ENCODE data around the gene PCSK2. TPM values are rescaled to one million over a fixed set of nuclear protein-coding genes. Genes with fewer than 3 reads are reported as not detected.

Gene PCSK2
- polyA plus RNA-seq, 2 of the 4 experiments (the other 2 are of a cell fraction), result 0.01 TPM; not detected in 1

DNA sequence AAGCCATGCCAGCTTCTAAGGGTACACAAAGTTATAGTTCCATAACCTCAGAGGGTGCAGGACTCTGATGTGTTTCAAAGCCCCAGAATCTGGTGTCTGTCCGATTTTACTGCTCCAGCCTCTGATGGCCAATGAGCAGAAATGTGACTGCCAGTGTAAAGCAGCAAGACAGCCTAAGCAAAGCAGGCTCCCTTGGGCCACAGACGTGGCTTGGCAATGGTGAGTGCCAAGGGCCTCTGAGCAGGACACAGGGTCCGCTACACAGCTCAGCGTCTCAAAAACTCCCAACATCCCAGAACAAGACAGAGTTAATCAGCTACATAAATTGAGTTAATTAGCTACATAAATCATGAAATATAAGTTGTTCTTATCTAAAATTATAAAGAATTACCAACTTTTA lies 69.2 kb downstream of the PCSK2 start:
- FAIRE-seq (no peak), DNase-seq (ENCODE audit: low read depth in 1 of 2, low spot score in 1 of 2) (no peak)

DNA sequence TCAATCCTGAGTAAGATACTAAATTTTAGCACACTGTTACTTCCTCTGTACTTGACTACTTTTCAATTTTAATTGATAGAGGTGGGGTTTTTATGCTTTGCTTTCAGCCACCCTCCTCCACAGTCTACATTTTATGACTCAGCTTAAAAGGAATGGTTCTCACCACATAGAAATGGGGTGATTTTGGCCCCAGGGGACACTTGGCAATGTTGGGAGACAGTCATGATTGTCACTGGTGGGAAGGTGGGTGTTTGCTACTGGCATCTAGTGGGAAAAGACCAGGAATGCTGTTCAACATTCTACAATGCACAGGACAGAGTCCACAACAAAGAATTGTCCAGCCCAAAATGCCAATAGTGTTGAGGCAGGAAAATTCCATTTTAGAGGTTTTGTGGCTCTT lies 71.3 kb downstream of the PCSK2 start:
- Histone ChIP-seq H3K4me3 (no peak overlapping the region), H3K4me1 (no peaks in the 10 kb centered on the region), H3K9me3 (no peaks in the 10 kb centered on the region), H3K4me2 (no peak overlapping the region), H3K27ac (no peak overlapping the region)
- POLR2A ChIA-PET, result no interaction called here
- FAIRE-seq, result no peak
- DNase-seq (ENCODE audit: low read depth in 1 of 2, low spot score in 1 of 2), result no peak
- ATAC-seq, result no peak
- CTCF ChIA-PET, result interaction anchor here (1.3 kb wide), 1 partner anchor 9 kb away, joined by 3 read pairs; no protein-coding TSS in a partner anchor
- TF ChIP-seq, protein P1, sequence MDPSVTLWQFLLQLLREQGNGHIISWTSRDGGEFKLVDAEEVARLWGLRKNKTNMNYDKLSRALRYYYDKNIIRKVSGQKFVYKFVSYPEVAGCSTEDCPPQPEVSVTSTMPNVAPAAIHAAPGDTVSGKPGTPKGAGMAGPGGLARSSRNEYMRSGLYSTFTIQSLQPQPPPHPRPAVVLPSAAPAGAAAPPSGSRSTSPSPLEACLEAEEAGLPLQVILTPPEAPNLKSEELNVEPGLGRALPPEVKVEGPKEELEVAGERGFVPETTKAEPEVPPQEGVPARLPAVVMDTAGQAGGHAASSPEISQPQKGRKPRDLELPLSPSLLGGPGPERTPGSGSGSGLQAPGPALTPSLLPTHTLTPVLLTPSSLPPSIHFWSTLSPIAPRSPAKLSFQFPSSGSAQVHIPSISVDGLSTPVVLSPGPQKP (IDR thresholded peaks at IDR 0.05; ENCODE audit: low read depth, low read length), result no peak

More for the DNA sequence above, 69.2 kb downstream of the PCSK2 start:
- CTCF ChIA-PET, result no interaction called here
- Histone ChIP-seq H3K4me3 (no peak overlapping the region), H3K4me2 (no peak overlapping the region), H3K9me3 (no peaks in the 10 kb centered on the region), H3K4me1 (no peaks in the 10 kb centered on the region), H3K27ac (no peak overlapping the region)
- TF ChIP-seq JUN (IDR thresholded peaks at IDR 0.05), result no peak
- TF ChIP-seq, protein P2, sequence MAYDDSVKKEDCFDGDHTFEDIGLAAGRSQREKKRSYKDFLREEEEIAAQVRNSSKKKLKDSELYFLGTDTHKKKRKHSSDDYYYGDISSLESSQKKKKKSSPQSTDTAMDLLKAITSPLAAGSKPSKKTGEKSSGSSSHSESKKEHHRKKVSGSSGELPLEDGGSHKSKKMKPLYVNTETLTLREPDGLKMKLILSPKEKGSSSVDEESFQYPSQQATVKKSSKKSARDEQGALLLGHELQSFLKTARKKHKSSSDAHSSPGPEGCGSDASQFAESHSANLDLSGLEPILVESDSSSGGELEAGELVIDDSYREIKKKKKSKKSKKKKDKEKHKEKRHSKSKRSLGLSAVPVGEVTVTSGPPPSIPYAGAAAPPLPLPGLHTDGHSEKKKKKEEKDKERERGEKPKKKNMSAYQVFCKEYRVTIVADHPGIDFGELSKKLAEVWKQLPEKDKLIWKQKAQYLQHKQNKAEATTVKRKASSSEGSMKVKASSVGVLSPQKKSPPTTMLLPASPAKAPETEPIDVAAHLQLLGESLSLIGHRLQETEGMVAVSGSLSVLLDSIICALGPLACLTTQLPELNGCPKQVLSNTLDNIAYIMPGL (CRISPR knock-in tag; IDR thresholded peaks at IDR 0.05; ENCODE audit: borderline replicate concordance), result no peak
- TF ChIP-seq, protein P1 (IDR thresholded peaks at IDR 0.05; ENCODE audit: low read depth, low read length), result no peak
- TF ChIP-seq, protein P3, sequence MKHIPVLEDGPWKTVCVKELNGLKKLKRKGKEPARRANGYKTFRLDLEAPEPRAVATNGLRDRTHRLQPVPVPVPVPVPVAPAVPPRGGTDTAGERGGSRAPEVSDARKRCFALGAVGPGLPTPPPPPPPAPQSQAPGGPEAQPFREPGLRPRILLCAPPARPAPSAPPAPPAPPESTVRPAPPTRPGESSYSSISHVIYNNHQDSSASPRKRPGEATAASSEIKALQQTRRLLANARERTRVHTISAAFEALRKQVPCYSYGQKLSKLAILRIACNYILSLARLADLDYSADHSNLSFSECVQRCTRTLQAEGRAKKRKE (CRISPR knock-in tag; IDR thresholded peaks at IDR 0.05; ENCODE audit: low read depth), result no peak
- no peak for TF ChIP-seq SMC3 (IDR thresholded peaks at IDR 0.05)
- TF ChIP-seq, protein P4, sequence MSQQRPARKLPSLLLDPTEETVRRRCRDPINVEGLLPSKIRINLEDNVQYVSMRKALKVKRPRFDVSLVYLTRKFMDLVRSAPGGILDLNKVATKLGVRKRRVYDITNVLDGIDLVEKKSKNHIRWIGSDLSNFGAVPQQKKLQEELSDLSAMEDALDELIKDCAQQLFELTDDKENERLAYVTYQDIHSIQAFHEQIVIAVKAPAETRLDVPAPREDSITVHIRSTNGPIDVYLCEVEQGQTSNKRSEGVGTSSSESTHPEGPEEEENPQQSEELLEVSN (IDR thresholded peaks at IDR 0.05; ENCODE audit: borderline replicate concordance, low read depth), result no peak
- TF ChIP-seq RCOR1 (IDR thresholded peaks at IDR 0.05; ENCODE audit: low read depth, low read length), result no peak
- TF ChIP-seq GATA3 (IDR thresholded peaks at IDR 0.05; ENCODE audit: borderline replicate concordance), result no peak
- TF ChIP-seq PHF8 (IDR thresholded peaks at IDR 0.05; ENCODE audit: borderline replicate concordance, low read depth), result no peak
- no peak for TF ChIP-seq MAFK (IDR thresholded peaks at IDR 0.05; ENCODE audit: partially characterized antibody)
- TF ChIP-seq, protein P5, sequence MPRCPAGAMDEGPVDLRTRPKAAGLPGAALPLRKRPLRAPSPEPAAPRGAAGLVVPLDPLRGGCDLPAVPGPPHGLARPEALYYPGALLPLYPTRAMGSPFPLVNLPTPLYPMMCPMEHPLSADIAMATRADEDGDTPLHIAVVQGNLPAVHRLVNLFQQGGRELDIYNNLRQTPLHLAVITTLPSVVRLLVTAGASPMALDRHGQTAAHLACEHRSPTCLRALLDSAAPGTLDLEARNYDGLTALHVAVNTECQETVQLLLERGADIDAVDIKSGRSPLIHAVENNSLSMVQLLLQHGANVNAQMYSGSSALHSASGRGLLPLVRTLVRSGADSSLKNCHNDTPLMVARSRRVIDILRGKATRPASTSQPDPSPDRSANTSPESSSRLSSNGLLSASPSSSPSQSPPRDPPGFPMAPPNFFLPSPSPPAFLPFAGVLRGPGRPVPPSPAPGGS (IDR thresholded peaks at IDR 0.05), result no peak
- no peak for TF ChIP-seq EHMT2 (IDR thresholded peaks at IDR 0.05; ENCODE audit: low read depth)
- no peak for TF ChIP-seq RNF2 (IDR thresholded peaks at IDR 0.05; ENCODE audit: borderline replicate concordance, low read depth)
- no peak for TF ChIP-seq RARB (CRISPR knock-in tag; IDR thresholded peaks at IDR 0.05)
- TF ChIP-seq TFCP2L1 (CRISPR knock-in tag; IDR thresholded peaks at IDR 0.05), result no peak
- 43% methylated on average over 4 of the region's 4 CpGs for WGBS (ENCODE audit: missing lambda C conversion rate)
- no peak for ATAC-seq
- POLR2A ChIA-PET, result no interaction called here

- FAIRE-seq (peak; percentile 61), ATAC-seq (no peak)
- TF ChIP-seq ZSCAN20 (CRISPR knock-in tag; IDR thresholded peaks at IDR 0.05) (no peak), NFE2L2 (conservative IDR thresholded peaks at IDR 0.05; ENCODE audit: low read length) (no peak), EP300 (IDR thresholded peaks at IDR 0.05) (no peak), HEYL (CRISPR knock-in tag; IDR thresholded peaks at IDR 0.05) (no peak), EHMT2 (IDR thresholded peaks at IDR 0.05; ENCODE audit: low read depth) (no peak), BHLHE40 (IDR thresholded peaks at IDR 0.05; ENCODE audit: low read depth, low read length) (no peak), ZFP36 (IDR thresholded peaks at IDR 0.05; ENCODE audit: borderline replicate concordance, partially characterized antibody) (no peak), JUNB (IDR thresholded peaks at IDR 0.05) (no peak)
- TF ChIP-seq, protein P4 (IDR thresholded peaks at IDR 0.05; ENCODE audit: borderline replicate concordance, low read depth), result no peak
- TF ChIP-seq, protein P2 (CRISPR knock-in tag; IDR thresholded peaks at IDR 0.05; ENCODE audit: borderline replicate concordance), result no peak
- TF ChIP-seq, protein P1 (IDR thresholded peaks at IDR 0.05; ENCODE audit: low read depth, low read length), result no peak
These were observed 71.9 kb downstream of the PCSK2 start for GRCh38 chr20:17298751-17299150.

More at GRCh38 chr20:17298751-17299150, 71.9 kb downstream of the PCSK2 start:
- H3K4me3 ChIP-seq, result no peak overlapping the region
- H3K4me2 ChIP-seq, result no peak overlapping the region
- 38% methylated on average over 2 of the region's 2 CpGs for WGBS (ENCODE audit: missing lambda C conversion rate)
- H3K4me1 ChIP-seq, result no peaks in the 10 kb centered on the region
- H3K27ac ChIP-seq, result no peak overlapping the region
- POLR2A ChIA-PET, result no interaction called here
- no peak for DNase-seq (ENCODE audit: low read depth in 1 of 2, low spot score in 1 of 2)
- CTCF ChIA-PET, result no interaction called here
- no peaks in the 10 kb centered on the region for H3K9me3 ChIP-seq

Measured in A549 (cell line).